Posterior vena cava (tissue), 2 donors: ENCODE measurements around the gene POMGNT2. TPM values are rescaled to one million over a fixed set of nuclear protein-coding genes. Genes with fewer than 3 reads are reported as not detected.
A peak's percentile ranks its signal among the peaks of the same experiment; 100 is the strongest.

ENCODE experiments used
- DNase-seq: peaks from one replicate; pipeline ENCODE4 v3.0.0-alpha.2; 2020; ENCODE audit warnings: low spot score
- intact Hi-C, 2 donors: fragments of 100-400 bp; cut with DNase I; formaldehyde crosslinking; loops; one replicate each; pipeline versions ENCODE4 v1.14.1 to v1.14.2; 2022 to 2023
- long read RNA-seq, 2 donors: library from polyadenylated mRNA; unstranded; transcript quantifications; one replicate each; pipeline ENCODE4 v2.0.0, GENCODE V29; 2020 to 2021
- total RNA-seq, 2 donors: library from RNA; stranded (reverse); fragmentation: NEBNext Ultra II Directional; extraction: Animal tissue kit (Norgen Biotek cat#: 25700); gene quantifications; one replicate each; pipeline ENCODE4 v1.2.1, GENCODE V29; 2021
- donor health status: DM: yes; HTN: yes; CAD: no.
- donor health status: DM: yes; HTN: yes; CAD: no.

The POMGNT2 gene
- total RNA-seq, result 10 to 100 TPM; 18.7 to 23.1 TPM
- long read RNA-seq, donor 1, transcript POMGNT2-201 (2 exons, 2,544 nt), result major isoform, 10 of 18 reads
- long read RNA-seq, donor 1, partial matches to known transcripts, result 1 of 18 reads
- long read RNA-seq, donor 1, other reads (novel, unspliced or antisense), result 7 of 18 reads
- long read RNA-seq, donor 2, transcript POMGNT2-201 (2 exons, 2,544 nt), result major isoform, 13 of 42 reads
- long read RNA-seq, donor 2, partial matches to known transcripts, result 29 of 42 reads
- long read RNA-seq, donor 2, other reads (novel, unspliced or antisense), result 0 of 42 reads

DNA sequence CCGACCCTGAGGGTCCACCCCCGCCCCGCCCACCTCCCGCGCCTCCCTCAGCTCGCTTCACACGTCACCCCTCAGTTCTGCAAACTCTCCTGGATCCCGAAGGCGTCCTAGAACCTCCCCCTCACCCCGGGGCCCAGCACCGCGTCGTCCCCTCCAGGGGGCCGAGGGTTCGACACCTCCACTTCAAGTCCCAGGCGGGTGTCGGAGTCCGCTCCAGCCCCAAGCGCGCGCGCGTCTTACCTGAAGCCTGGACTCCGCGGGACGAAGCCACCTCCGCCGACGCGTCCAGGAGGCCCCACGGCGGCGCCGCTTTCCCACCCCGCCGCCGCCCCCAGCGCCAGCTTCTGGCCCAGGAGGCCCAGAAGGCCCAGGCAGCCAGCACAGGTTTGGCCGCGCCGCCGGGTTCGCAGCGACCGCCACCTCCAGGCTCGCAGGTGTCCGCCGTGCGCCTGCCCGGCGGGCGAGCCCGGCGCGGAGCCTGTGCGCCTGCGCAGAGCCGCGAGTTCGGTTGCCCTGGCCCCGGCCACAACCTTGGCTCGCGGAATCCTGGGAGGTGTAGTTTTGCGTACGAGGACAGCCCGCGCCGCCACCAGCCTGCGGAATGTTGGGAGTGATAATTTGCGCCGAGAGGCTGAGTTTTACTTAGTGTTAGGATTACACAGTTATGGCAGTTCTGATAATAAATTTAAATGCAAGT, at the start of gene POMGNT2:
TSS of gene POMGNT2 (minus strand) at position 484 of the 697 bp plus-strand sequence. CDS start 24,648 bp downstream, outside the sequence.
- peak; percentile 96 for DNase-seq
- intact Hi-C loops, result no loop called here

DNA sequence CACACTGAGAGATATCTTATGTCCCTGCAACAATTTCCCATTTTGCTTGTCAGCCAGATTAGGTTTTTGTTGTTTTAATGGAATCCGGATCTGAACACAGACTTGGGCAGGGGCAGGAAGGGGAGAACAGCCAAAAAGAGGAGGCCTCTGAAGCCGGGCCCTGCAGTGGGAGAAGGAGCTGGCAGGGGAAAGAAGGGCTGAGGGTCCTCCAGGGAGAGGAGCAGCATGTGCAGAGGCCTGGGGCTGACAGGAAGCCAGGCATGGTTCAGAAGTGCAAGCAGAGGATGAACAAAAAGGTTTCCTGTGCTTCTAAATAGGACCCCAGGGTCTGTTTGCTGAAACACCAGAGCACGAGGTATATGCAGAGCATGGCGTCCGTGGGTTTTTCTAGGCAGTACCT, 49.1 kb upstream of the POMGNT2 start:
- intact Hi-C loops, result loop anchor here in 1 of 2 donors (5.0 kb wide), 1 partner anchor 188 kb away; no protein-coding TSS in a partner anchor
- no peak for DNase-seq

DNA sequence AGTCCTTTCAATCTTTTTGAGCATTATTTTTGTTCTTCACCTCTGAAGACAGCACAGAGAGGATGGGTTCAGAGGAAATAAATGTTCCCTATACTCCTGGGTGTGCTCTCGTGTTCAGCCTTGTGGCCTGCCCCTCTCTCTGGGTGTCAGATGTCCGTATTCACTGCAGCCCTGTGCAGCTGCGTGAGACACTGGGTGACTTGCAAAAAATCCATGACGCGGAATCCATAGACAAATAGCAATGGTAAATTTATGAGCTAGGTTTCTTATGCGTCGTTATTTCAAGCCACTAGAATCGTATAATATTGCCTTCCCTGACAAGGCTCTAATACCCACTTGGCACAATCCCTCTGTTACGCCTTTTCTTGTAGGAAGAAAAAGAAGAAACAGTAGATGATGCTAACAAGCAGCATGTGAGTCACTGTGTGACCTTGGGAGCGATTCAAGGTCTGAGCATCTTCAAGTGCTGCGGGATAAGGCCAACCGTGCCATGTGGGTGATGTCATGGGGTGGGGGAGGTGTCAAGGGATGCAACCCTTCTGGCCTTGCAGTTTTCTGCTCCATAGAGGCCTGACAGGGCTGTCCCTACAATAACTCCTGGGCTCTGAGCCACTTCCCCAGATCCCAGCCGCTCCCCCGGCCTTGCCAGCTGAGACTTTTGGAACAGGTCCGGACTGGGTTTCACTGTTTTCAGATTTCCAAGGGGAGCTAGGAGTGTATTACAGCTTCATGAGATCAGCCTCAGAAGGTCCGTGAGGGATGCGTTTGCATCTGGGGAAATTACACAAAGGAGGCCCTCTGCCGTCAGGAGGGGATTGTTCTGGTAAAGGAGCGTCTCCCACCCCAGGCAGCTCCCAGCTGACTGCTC, 47.6 kb upstream of the POMGNT2 start:
- DNase-seq, result peak; percentile 92
- intact Hi-C loops, result no loop called here

DNA sequence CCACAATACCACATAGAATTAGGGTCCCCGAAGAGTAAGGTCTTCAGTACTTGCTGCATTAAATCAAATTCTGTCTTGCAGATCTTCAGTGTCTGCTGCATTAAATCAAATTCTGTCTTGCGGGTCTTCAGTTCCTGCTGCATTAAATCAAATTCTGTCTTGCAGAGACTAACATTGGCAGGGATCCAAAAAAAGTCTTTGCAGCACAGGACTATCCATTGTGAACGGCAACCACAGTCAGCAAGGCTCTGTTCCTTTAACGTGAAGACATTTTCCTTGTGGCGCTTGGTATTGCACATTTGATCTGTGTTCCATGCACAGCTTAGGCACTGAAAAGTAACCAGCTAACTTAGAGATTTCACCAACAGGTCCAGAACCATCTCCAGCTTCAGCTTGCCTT, 46.8 kb upstream of the POMGNT2 start:
- no peak for DNase-seq
- intact Hi-C loops, result no loop called here

DNA sequence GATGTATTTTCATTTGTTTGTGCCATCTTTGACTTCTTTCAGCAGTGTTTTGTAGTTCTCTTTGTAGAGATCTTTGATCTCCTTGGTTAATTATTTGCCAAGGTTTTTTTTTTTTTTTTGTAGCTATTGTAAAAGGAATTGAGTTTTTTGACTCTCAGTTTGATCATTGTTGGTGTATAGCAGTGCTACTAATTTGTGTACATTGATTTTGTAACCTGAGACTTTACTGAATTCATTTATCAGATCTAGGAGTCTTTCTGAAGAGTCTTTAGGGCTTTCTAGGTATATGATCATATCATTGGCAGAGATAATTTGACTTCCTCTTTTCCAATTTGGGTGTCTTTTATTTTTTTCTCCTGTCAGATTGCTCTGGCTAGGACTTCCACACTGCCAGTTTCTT, 42.2 kb upstream of the POMGNT2 start:
- intact Hi-C loops, result no loop called here
- no peak for DNase-seq

DNA sequence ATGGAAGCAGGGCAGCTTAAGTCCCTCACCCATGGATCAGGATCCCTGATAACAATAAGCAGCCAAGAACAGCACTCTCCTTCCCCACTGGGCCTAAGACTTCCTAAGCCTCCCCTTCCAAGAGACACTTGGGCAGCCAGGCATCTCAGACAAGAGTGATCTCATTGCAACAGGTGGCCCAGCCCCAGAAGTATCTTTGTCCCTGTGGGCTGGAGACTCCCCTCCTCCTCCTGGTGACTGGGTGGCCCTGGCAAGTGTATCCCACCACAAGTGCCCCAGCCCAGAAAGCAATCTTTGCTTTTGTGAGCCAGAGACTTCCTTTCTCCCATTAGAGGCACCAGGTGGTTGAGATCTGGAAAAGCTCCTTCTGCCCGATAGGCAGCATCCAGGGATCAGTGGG, 40.7 kb upstream of the POMGNT2 start:
- DNase-seq, result no peak
- intact Hi-C loops, result no loop called here

DNA sequence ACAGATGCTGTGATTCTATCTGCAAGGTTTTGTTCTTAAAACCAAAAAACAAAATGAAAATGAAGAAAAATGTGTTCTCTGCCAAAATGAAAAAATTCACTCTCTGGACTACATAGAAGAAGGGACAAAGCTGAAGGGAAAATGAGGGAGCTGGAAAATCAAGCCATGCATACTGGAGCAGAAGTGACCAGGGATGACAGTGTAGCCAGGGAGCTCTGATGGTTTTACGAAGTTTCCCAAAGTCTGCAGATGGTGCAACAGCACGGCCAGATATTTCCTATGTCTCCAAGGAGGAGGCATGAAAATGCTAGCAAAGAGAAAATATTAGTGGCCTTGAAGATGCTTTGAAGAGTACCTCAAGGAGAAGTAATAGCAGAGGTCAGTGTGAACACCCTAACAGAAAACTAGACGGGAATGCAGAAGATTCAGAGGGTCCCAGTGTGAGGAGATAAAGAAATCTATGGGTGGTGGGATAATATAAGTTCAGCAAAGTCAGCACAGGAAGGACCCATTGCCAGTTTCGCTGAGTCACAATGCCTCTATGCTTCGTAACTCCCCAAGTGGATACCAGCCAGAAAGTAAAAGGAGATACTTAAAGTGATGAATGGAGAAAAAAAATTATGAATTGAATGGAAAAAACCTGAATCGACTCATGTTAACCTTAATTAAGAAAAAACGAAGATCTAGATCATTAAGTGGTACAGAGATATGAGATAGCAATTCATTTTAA, 39.0 kb upstream of the POMGNT2 start:
- intact Hi-C loops, result no loop called here
- DNase-seq, result no peak

DNA sequence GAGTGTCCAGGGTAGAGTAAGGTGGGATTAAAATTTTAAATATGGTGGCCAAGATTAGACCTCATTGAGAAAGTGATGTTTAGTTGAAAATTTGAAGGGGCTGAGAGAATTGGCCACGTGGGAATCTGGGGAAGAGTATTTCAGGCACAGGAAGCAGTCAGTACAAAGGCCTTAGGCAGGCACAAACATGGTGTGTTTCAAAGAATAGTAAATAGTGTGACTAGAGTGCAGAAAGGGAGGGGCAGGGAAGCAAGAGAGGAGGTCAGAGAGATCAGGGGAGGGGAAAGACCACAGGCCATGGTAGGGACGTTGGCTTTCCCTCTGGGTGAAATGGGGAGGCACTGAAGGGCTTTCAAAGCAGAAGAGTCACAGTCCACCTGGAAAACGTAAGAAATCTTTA, 36.6 kb upstream of the POMGNT2 start:
- DNase-seq, result no peak
- intact Hi-C loops, result no loop called here

DNA sequence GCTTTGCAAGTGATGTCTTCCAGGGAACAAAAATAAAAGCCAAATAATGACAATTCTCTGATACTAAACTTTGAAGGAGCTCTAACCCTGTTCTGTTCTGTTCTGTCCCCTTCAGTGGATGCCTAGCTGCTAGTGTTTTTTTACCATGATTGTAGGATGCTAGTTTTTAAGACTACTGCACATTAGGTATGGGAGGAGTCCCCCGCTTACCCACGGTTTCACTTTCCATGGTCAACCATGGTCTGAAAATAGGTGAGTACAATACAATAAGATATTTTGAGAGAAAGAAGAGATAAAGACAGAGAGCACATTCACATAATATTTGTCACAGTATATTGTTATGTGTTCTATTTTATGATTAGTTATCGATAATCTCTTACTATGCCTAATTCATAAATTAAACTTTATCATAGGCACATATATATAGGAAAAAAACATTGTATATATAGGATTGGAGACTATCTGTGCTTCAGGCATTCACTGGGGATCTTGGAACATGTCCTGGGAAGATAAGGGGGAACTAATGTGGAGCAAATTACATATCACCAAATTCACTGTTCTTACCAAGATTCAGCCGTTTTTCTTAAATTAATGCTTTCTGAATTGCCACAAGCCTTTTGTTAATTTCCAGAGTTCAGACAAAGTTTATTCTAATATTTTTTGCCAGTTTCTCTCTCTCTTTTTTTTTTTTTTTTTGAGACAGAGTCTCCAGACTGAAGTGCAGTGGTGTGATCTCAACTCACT, 32.8 kb upstream of the POMGNT2 start:
- DNase-seq, result no peak
- intact Hi-C loops, result no loop called here

DNA sequence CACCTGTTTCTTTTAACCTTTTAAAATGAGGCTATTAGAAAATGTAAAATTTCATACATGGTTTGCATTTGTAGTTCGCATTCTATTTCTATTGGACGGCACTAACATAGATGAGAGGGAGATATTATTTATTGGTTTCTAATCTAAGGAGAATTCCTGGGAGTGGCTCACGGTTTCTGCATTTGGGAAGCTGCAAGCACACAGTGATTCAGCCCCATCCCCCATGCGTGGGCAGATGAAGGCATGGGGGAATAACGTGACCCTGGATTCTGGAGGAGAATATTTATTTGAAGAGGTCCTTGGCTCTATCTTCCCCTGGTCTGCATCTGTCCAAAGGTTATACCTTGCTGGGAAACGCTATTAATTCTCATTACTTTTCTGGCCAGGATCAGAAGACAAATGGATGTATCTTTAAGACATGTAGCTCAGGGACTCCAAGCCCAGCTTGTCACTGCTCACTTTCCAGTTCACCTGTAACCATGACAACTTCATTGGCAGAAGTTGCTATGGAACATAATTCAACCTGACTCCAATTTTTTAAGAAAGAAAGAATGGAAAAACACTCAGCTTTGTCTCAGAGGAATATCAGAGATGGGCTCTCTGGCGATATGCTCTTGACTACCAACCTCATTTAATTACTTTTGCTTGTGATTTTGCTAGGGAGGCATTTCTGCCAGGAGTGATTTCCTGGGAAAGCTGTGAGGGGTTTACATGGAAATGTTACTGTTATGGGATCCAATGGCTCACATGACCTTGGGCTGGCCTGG, 27.2 kb upstream of the POMGNT2 start:
- intact Hi-C loops, result no loop called here
- DNase-seq, result no peak

DNA sequence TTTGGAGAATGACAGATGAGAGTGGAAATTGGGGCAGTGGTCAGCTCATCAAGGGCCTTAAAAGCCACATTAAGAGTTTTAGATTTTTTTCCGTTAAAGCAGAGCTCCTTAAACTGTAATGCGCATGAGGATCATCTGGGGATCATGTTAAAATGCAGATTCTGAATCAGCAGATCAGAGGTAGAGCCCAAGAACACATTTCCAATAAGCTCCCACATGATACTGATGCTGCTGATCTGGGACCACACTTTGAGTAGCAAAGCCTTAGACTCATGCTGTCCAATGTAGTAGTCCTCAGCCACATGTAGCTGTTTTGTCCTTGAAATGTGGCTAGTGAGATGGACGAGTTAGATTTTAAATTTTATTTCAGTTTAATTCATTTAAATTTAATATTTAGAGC, 26.3 kb upstream of the POMGNT2 start:
- intact Hi-C loops, result no loop called here
- DNase-seq, result no peak

DNA sequence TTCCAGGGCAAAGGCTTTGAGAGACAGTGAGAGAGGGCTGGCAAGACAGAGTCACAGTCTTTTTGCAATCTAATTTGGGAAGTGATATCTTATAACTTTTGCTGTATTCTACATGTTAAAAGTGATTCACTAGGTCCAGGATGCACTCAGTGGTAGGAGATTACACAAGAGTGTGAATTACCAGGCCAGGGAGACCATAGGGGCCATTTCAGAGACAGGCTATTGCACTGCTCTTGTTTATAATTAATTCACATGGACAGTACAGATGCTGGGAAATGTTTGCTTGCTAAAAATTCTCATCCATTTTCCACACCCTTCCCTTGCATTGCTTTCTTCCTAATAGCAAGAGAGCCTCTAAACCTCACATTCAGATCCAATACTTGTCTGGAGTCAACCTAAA, 22.6 kb upstream of the POMGNT2 start:
- intact Hi-C loops, result no loop called here
- no peak for DNase-seq

DNA sequence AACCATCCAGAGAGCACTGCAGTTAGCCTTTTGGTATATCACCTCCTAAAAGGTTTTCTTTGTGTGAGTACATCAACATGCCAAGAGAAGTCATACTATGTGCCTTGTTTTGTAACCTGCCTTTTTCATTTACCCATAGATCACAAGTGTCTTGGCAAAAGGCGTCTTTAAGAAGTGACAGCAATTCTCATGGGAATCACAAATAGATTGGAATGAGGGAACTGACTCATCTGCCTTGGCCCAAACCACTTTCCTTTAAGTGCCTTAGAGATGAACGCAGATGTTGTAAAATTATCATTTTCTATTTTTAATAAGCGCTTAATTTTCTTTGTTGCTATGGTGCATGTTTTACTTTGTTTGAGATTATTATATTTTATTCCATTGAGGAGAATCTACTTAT, 20.7 kb upstream of the POMGNT2 start:
- intact Hi-C loops, result no loop called here
- DNase-seq, result no peak

DNA sequence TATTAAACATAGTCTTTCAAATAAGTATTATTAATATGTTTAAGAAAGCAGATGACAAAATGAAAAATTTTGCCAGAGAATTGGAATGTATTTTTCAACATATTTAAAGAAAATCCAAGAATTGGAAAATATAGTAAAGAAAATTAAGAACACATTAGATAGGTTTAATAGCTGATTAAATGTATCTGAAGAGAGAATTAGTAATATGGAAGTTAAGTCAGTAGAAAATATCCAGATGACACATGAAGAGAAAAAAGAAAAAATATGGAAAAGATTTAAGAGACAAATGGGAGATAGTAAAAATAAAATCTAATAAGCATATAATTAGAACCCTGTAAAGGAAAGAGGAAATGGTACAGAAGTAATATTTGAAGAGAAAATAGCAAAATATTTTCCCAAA, 18.0 kb upstream of the POMGNT2 start:
- intact Hi-C loops, result no loop called here
- DNase-seq, result no peak

DNA sequence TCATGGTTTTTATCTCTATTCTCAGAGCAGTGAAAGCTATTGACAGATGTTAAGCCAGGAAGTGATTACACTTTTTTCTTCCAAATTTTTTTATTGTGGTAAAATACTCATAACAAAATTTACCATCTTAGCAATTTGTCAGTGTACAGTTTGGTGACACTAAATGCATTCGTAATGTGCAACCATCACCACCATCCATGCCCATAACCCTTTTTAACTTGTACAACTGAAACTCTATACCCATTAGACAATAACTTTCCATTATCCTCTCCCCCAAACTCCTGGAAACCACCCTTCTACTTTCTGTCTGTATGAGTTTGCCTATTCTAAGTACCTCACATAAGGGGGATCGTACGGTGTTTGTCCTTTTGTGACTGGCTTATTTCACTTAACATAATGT, 15.1 kb upstream of the POMGNT2 start:
- no peak for DNase-seq
- intact Hi-C loops, result no loop called here

DNA sequence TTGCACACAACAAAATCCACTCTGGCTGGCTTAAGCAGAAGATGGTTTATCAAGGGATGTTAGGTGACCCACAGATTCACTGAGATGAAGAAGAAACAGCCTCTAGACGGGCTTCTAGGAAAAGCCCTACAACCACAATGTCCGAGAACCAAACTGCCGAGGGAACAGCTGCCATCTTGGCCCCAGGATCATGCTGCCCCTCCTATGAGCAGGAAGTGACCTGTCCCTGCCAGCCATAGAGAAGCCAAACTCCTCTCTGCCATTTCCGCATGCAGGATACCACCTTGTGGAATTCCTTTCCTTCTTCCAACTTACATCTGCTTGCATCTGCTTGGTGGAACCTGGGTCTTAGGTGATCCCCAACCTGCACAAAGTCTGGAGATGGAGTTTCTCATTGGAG, 11.4 kb upstream of the POMGNT2 start:
- DNase-seq, result no peak
- intact Hi-C loops, result no loop called here

DNA sequence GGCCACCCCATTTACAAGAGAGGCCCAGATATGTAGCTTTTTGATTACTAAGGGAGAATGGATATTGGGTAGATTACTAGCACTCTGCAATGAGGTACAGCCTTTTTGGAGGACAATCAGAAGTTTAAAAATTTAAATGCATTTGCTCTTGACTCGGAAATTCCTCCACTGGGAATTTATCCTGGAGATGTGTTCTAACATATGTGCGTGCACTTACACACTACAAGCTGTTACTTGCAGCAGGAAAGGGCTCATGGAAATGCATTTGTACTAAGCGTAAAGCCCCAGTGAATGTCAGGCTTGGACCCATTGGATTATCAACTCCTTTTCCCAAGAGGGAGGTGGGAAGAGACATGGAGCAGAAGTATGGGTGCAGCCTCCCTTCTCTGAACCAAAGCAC, 7.8 kb upstream of the POMGNT2 start:
- intact Hi-C loops, result loop anchor here in 1 of 2 donors (5.0 kb wide), 1 partner anchor 1959 kb away; no protein-coding TSS in a partner anchor
- DNase-seq, result no peak

DNA sequence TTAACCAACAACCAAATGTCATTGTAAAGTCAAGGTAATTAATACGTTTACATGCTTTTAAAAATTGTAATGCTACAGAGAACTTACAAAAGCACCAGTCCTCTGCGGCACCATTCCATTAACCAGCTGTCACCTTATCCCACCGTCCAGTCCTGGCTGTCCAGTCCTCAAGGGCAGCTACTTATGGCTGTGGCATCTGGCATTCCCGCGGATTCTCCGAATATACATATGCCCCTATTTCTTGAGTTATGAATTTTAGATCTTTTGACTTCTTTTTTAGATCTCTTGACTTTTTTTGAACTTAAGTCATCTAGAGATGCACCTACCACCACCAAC, 382 bp upstream of the POMGNT2 start:
- intact Hi-C loops, result no loop called here
- DNase-seq, result no peak
